Left ventricle myocardium inferior (tissue), 1 donor: ENCODE data around the gene RUNX2. TPM values are rescaled to one million over a fixed set of nuclear protein-coding genes. Genes with fewer than 3 reads are reported as not detected.
A peak's percentile ranks its signal among the peaks of the same experiment; 100 is the strongest.

ENCODE experiments used
- DNase-seq: peaks from one replicate; pipeline ENCODE4 v3.0.0-alpha.2; 2020
- H3K27ac ChIP-seq: fragments of 200-600 bp; replicated peaks from 2 replicates; pipeline ENCODE4 v1.8.0; 2021
- H3K27me3 ChIP-seq: fragments of 200-600 bp; 2 replicates; pipeline ENCODE4 v1.8.0; 2021; ENCODE audit warnings: low read depth
- H3K36me3 ChIP-seq: fragments of 200-600 bp; 2 replicates; pipeline ENCODE4 v1.8.0; 2021
- H3K4me1 ChIP-seq: fragments of 200-600 bp; 2 replicates; pipeline ENCODE4 v1.8.0; 2021
- H3K4me3 ChIP-seq: fragments of 200-600 bp; 2 replicates; pipeline ENCODE4 v1.8.0; 2021; ENCODE audit warnings: mild to moderate bottlenecking, moderate library complexity
- H3K9me3 ChIP-seq: fragments of 200-600 bp; replicated peaks from 2 replicates; pipeline ENCODE4 v1.8.0; 2021
- intact Hi-C: fragments of 100-400 bp; cut with micrococcal nuclease; formaldehyde crosslinking; loops from one replicate; pipeline ENCODE4 v1.11.0; 2022
- total RNA-seq: library from RNA; stranded (reverse); fragmentation: NEBNext Ultra II Directional; extraction: Animal tissue kit (Norgen Biotek cat#: 25700); gene quantifications from one replicate; pipeline ENCODE4 v1.2.1, GENCODE V29; 2021
- TF ChIP-seq, protein P1 (sequence below): fragments of 200-600 bp; IDR thresholded peaks from 2 replicates; pipeline ENCODE4 v1.8.0; 2021; ENCODE audit warnings: antibody characterized with exemption, mild to moderate bottlenecking, borderline replicate concordance
- donor health status: DM: no; HTN: yes; CAD: no; lungs with severe emphysema.

RUNX2 gene
- total RNA-seq, 1 donor from 2014 or later, result 0.38 TPM

DNA sequence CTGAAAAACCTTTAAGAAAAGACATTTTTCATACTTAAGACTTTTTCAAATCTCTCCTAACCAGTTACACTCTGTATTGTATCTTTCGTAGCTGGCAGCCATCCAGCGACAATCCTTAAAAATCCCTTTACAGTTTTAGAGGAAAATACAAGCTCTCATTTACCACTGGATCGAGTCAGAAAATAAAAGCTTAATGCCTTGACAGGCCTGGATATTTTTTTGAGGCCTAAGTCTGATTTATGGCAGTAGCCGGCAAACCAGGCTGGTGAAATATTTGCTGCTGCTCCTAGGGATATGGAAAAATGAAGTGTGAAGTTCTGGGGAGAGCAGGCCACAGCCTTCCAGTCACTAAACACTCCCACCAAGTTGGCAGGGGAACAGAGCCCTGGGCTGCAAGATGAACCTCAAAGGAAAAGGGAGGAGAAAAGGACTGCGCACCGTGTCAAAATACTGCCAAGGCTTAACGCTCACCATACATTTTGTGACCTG is 262.6 kb downstream of the RUNX2 start:
- intact Hi-C loops, result no loop called here
- no peaks in the 10 kb centered on the region for H3K36me3 ChIP-seq
- no peak overlapping the region for H3K4me3 ChIP-seq
- DNase-seq, result no peak
- H3K4me1 ChIP-seq, result peaks cover 9% of the 10 kb centered on the region
- no peaks in the 10 kb centered on the region for H3K9me3 ChIP-seq
- TF ChIP-seq, protein P1, sequence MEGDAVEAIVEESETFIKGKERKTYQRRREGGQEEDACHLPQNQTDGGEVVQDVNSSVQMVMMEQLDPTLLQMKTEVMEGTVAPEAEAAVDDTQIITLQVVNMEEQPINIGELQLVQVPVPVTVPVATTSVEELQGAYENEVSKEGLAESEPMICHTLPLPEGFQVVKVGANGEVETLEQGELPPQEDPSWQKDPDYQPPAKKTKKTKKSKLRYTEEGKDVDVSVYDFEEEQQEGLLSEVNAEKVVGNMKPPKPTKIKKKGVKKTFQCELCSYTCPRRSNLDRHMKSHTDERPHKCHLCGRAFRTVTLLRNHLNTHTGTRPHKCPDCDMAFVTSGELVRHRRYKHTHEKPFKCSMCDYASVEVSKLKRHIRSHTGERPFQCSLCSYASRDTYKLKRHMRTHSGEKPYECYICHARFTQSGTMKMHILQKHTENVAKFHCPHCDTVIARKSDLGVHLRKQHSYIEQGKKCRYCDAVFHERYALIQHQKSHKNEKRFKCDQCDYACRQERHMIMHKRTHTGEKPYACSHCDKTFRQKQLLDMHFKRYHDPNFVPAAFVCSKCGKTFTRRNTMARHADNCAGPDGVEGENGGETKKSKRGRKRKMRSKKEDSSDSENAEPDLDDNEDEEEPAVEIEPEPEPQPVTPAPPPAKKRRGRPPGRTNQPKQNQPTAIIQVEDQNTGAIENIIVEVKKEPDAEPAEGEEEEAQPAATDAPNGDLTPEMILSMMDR, result no peak
- no peak overlapping the region for H3K27ac ChIP-seq
- no peaks in the 10 kb centered on the region for H3K27me3 ChIP-seq

DNA sequence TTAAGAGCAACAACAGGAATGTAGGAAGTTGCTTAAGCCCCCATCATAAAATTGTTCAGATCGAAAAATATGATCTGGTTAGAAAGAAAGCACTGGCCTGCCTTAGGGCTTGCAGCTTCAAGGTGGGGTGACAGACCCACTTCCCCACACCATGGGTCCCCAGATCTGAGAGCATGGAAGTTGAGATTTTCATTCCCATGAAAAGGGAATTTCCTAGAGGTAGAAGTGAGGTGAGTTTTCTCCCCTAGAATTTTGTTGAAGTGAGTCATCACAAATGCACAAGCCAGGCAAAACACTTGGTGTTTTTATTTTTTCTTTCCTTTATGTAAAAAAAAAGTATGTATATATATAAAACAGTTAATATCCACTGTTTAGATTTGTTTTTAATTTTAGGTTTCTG is 263.2 kb downstream of the RUNX2 start:
- Histone ChIP-seq H3K4me1 (peaks cover 12% of the 10 kb centered on the region), H3K4me3 (no peak overlapping the region), H3K27me3 (no peaks in the 10 kb centered on the region), H3K27ac (no peak overlapping the region), H3K9me3 (no peaks in the 10 kb centered on the region), H3K36me3 (no peaks in the 10 kb centered on the region)
- TF ChIP-seq, protein P1, result no peak
- intact Hi-C loops, result no loop called here
- DNase-seq, result no peak

DNA sequence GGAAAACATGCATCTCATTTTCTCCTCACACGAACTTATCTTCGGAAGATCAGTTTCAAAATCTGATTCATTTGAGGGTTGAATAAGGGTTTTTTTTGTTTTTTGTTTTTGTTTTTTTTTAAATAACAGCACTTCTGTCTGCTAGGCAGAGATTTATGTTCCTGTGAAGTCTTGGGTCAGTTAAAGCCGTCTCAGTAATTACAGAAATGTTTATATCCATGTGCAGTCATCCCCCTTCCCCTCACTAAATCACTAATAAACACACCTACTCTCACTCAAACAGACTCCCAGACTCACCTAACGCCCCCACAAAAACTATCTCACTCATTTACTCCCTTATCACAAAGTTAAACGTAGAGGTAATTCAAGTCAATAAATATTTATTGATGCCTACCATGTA is 263.8 kb downstream of the RUNX2 start:
- intact Hi-C loops, result no loop called here
- Histone ChIP-seq H3K4me1 (peaks cover 12% of the 10 kb centered on the region), H3K9me3 (no peaks in the 10 kb centered on the region), H3K27ac (no peak overlapping the region), H3K4me3 (no peak overlapping the region), H3K36me3 (no peaks in the 10 kb centered on the region), H3K27me3 (no peaks in the 10 kb centered on the region)
- TF ChIP-seq, protein P1, result no peak
- no peak for DNase-seq

DNA sequence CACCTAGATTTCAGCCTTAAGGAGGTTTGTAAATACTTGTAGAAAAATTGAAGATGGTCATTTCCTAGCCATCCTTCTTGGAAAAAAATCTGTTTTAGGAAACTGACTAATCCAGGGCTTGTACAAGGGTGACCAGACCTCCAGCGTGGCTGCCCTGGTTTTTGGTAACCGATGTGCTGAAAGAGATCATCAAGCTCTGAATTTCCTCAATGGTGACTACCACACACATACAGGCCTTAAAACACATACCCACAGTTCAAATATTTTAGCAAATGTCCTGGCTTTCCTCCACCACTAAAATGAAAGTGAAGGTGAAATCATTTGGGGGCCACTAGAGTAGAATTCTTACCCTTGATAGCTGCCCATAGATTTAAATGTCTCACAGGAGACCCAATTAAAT is 264.9 kb downstream of the RUNX2 start:
- no peak overlapping the region for H3K27ac ChIP-seq
- H3K9me3 ChIP-seq, result no peaks in the 10 kb centered on the region
- H3K4me3 ChIP-seq, result no peak overlapping the region
- no peaks in the 10 kb centered on the region for H3K27me3 ChIP-seq
- H3K36me3 ChIP-seq, result no peaks in the 10 kb centered on the region
- H3K4me1 ChIP-seq, result peaks cover 12% of the 10 kb centered on the region
- no peak for DNase-seq
- intact Hi-C loops, result no loop called here
- TF ChIP-seq, protein P1, result no peak

DNA sequence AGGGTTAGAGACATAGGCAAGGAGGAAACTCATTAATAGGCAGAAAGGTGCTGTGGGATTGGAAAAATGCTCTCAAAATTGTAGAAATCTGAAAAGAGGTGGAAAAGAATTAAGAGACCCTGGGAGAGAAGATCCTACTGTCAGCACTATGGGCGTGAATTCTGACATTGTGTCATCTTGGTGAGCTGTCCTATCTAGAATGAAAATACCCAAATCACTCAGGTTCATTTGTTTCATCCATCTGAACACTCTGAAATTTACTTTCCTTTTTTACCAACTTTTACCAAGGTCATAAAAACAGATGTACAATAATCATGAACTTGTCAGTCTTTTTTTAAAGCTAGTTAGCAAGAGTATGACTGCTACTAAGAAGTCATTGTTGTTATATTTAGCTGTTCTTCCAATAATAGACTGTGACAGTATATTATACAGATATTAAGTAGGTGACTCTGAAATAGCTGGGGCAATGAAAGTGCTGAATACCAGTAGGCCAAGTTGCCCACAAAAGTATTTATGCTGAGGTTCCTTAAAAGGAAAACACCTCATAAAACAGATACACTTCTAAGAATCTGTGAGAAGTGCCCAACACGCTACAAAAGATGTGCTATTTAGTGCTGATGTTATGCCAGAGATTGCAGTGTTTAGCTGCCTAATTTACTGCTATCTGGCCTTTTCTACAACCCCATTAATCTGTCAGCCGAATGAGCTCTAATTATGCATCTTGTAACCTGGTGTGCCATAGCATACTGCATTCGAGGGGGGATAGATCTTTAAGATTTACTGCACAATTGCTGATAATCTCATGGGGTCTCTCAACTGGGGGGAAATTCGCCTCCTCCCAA is 267.1 kb downstream of the RUNX2 start:
- Histone ChIP-seq H3K9me3 (peaks cover 9% of the 10 kb centered on the region), H3K27me3 (no peaks in the 10 kb centered on the region), H3K4me1 (peaks cover 12% of the 10 kb centered on the region), H3K4me3 (no peak overlapping the region), H3K27ac (peak overlapping the region; percentile 59), H3K36me3 (no peaks in the 10 kb centered on the region)
- TF ChIP-seq, protein P1, result no peak
- no peak for DNase-seq
- intact Hi-C loops, result no loop called here
